ENCODE measurements around the gene NKX3-2.

GRCh38 chr4:13541176-13541604, 3.1 kb downstream of the NKX3-2 start:
- TF ChIP-seq, protein P1, sequence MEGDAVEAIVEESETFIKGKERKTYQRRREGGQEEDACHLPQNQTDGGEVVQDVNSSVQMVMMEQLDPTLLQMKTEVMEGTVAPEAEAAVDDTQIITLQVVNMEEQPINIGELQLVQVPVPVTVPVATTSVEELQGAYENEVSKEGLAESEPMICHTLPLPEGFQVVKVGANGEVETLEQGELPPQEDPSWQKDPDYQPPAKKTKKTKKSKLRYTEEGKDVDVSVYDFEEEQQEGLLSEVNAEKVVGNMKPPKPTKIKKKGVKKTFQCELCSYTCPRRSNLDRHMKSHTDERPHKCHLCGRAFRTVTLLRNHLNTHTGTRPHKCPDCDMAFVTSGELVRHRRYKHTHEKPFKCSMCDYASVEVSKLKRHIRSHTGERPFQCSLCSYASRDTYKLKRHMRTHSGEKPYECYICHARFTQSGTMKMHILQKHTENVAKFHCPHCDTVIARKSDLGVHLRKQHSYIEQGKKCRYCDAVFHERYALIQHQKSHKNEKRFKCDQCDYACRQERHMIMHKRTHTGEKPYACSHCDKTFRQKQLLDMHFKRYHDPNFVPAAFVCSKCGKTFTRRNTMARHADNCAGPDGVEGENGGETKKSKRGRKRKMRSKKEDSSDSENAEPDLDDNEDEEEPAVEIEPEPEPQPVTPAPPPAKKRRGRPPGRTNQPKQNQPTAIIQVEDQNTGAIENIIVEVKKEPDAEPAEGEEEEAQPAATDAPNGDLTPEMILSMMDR (IDR thresholded peaks at IDR 0.05): no peak
- TF ChIP-seq, protein P2, sequence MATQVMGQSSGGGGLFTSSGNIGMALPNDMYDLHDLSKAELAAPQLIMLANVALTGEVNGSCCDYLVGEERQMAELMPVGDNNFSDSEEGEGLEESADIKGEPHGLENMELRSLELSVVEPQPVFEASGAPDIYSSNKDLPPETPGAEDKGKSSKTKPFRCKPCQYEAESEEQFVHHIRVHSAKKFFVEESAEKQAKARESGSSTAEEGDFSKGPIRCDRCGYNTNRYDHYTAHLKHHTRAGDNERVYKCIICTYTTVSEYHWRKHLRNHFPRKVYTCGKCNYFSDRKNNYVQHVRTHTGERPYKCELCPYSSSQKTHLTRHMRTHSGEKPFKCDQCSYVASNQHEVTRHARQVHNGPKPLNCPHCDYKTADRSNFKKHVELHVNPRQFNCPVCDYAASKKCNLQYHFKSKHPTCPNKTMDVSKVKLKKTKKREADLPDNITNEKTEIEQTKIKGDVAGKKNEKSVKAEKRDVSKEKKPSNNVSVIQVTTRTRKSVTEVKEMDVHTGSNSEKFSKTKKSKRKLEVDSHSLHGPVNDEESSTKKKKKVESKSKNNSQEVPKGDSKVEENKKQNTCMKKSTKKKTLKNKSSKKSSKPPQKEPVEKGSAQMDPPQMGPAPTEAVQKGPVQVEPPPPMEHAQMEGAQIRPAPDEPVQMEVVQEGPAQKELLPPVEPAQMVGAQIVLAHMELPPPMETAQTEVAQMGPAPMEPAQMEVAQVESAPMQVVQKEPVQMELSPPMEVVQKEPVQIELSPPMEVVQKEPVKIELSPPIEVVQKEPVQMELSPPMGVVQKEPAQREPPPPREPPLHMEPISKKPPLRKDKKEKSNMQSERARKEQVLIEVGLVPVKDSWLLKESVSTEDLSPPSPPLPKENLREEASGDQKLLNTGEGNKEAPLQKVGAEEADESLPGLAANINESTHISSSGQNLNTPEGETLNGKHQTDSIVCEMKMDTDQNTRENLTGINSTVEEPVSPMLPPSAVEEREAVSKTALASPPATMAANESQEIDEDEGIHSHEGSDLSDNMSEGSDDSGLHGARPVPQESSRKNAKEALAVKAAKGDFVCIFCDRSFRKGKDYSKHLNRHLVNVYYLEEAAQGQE (IDR thresholded peaks at IDR 0.05; ENCODE audit: insufficient read depth in 1 of 2, low read depth in 2 of 2, low read length in 1 of 2): no peak
- no peak for TF ChIP-seq POLR2AphosphoS5 (IDR thresholded peaks at IDR 0.05; ENCODE audit: low read depth, low read length)
- no peak for TF ChIP-seq TCF7L2 (IDR thresholded peaks at IDR 0.05; ENCODE audit: low read depth, low read length)
- no peak for TF ChIP-seq SIN3A (IDR thresholded peaks at IDR 0.05; ENCODE audit: borderline replicate concordance, insufficient read depth, low read depth, low read length)
